ENCODE measurements around the gene KCNT1. TPM values are rescaled to one million over a fixed set of nuclear protein-coding genes. Genes with fewer than 3 reads are reported as not detected.

Gene KCNT1
- total RNA-seq, 2 experiments from 2014 or later, result 0.11 to 0.22 TPM

- ATAC-seq (ENCODE audit: poor library complexity) (no peak), DNase-seq (no peak)
- no peak overlapping the region for H3K4me3 ChIP-seq (ENCODE audit: low read length)
These were observed 81.7 kb downstream of the KCNT1 start for GRCh38 chr9:135783540-135784245.

GRCh38 chr9:135785013-135785575 is 83.1 kb downstream of the KCNT1 start:
- no peaks in the 10 kb centered on the region for H3K9me3 ChIP-seq (ENCODE audit: control insufficient read depth in 1 of 2, insufficient read depth in 1 of 2, low read length in 2 of 2)
- H3K27ac Mint-ChIP-seq, result no peak overlapping the region
- no peak overlapping the region for H3K4me3 Mint-ChIP-seq
- no peak for TF ChIP-seq CTCF (IDR thresholded peaks at IDR 0.05)
- intact Hi-C loops (cut with DNase I, micrococcal nuclease), result no loop called here
- H3K36me3 Mint-ChIP-seq (ENCODE audit: low read depth), result no peaks in the 10 kb centered on the region
- H3K27me3 ChIP-seq (ENCODE audit: control insufficient read depth in 1 of 2, insufficient read depth in 2 of 2, low read length in 2 of 2), result no peaks in the 10 kb centered on the region
- ChIA-PET CTCF (no interaction called here), POLR2A (no interaction called here)
- H3K4me1 Mint-ChIP-seq (ENCODE audit: low read depth), result no peaks in the 10 kb centered on the region
- H3K36me3 ChIP-seq (ENCODE audit: insufficient read depth, low read length), result no peaks in the 10 kb centered on the region
- H3K9me3 Mint-ChIP-seq, result no peaks in the 10 kb centered on the region
- H3K4me3 ChIP-seq (ENCODE audit: low read length), result no peak overlapping the region
- H3K4me1 ChIP-seq (ENCODE audit: insufficient read depth, low read length), result no peaks in the 10 kb centered on the region
- H3K27ac ChIP-seq (ENCODE audit: low read depth in 1 of 2, low read length in 2 of 2), result no peak overlapping the region
- no peak for ATAC-seq (ENCODE audit: poor library complexity)
- no peak for DNase-seq
- no peaks in the 10 kb centered on the region for H3K27me3 Mint-ChIP-seq

More at GRCh38 chr9:135783540-135784245, 81.7 kb downstream of the KCNT1 start:
- H3K9me3 Mint-ChIP-seq, result no peaks in the 10 kb centered on the region
- no peaks in the 10 kb centered on the region for H3K27me3 Mint-ChIP-seq
- H3K4me3 Mint-ChIP-seq, result no peak overlapping the region
- Histone ChIP-seq H3K4me1 (ENCODE audit: insufficient read depth, low read length) (no peaks in the 10 kb centered on the region), H3K27me3 (ENCODE audit: control insufficient read depth in 1 of 2, insufficient read depth in 2 of 2, low read length in 2 of 2) (no peaks in the 10 kb centered on the region), H3K27ac (ENCODE audit: low read depth in 1 of 2, low read length in 2 of 2) (no peak overlapping the region), H3K9me3 (ENCODE audit: control insufficient read depth in 1 of 2, insufficient read depth in 1 of 2, low read length in 2 of 2) (no peaks in the 10 kb centered on the region), H3K36me3 (ENCODE audit: insufficient read depth, low read length) (no peaks in the 10 kb centered on the region)
- POLR2A ChIA-PET, result no interaction called here
- no peak overlapping the region for H3K27ac Mint-ChIP-seq
- no peaks in the 10 kb centered on the region for H3K36me3 Mint-ChIP-seq (ENCODE audit: low read depth)
- intact Hi-C loops (cut with DNase I, micrococcal nuclease), result no loop called here
- no peaks in the 10 kb centered on the region for H3K4me1 Mint-ChIP-seq (ENCODE audit: low read depth)
- no peak for TF ChIP-seq CTCF (IDR thresholded peaks at IDR 0.05)
- CTCF ChIA-PET, result no interaction called here

GRCh38 chr9:135786146-135786690 is 84.2 kb downstream of the KCNT1 start:
- Mint-ChIP-seq H3K4me1 (ENCODE audit: low read depth) (no peaks in the 10 kb centered on the region), H3K9me3 (no peaks in the 10 kb centered on the region), H3K36me3 (ENCODE audit: low read depth) (no peaks in the 10 kb centered on the region), H3K27me3 (no peaks in the 10 kb centered on the region), H3K27ac (no peak overlapping the region), H3K4me3 (no peak overlapping the region)
- H3K27ac ChIP-seq (ENCODE audit: low read depth in 1 of 2, low read length in 2 of 2), result no peak overlapping the region
- H3K36me3 ChIP-seq (ENCODE audit: insufficient read depth, low read length), result no peaks in the 10 kb centered on the region
- no peaks in the 10 kb centered on the region for H3K4me1 ChIP-seq (ENCODE audit: insufficient read depth, low read length)
- intact Hi-C loops (cut with DNase I, micrococcal nuclease), result no loop called here
- H3K9me3 ChIP-seq (ENCODE audit: control insufficient read depth in 1 of 2, insufficient read depth in 1 of 2, low read length in 2 of 2), result no peaks in the 10 kb centered on the region
- H3K4me3 ChIP-seq (ENCODE audit: low read length), result no peak overlapping the region
- ATAC-seq (ENCODE audit: poor library complexity) (no peak), DNase-seq (no peak)
- CTCF ChIA-PET, result no interaction called here
- H3K27me3 ChIP-seq (ENCODE audit: control insufficient read depth in 1 of 2, insufficient read depth in 2 of 2, low read length in 2 of 2), result no peaks in the 10 kb centered on the region
- no peak for TF ChIP-seq CTCF (IDR thresholded peaks at IDR 0.05)
- POLR2A ChIA-PET, result no interaction called here

Measured in CD4-positive, alpha-beta T cell (primary cell).